WI38 (cell line): ENCODE data around the gene LAMA5.

Experiments used
- H3K4me3 ChIP-seq: 2 replicates; pipeline ENCODE4 v1.5.1; 2011; ENCODE audit warnings: low read depth, mild to moderate bottlenecking, control low read depth, low read length
- TF ChIP-seq, protein P1 (sequence below): IDR thresholded peaks from 2 replicates; pipeline ENCODE4 v1.5.1; 2012; ENCODE audit warnings: low read depth, mild to moderate bottlenecking, control low read depth, low read length

Gene LAMA5

GRCh38 chr20:62406635-62407176 lies 39.6 kb upstream of the LAMA5 start:
- TF ChIP-seq, protein P1, sequence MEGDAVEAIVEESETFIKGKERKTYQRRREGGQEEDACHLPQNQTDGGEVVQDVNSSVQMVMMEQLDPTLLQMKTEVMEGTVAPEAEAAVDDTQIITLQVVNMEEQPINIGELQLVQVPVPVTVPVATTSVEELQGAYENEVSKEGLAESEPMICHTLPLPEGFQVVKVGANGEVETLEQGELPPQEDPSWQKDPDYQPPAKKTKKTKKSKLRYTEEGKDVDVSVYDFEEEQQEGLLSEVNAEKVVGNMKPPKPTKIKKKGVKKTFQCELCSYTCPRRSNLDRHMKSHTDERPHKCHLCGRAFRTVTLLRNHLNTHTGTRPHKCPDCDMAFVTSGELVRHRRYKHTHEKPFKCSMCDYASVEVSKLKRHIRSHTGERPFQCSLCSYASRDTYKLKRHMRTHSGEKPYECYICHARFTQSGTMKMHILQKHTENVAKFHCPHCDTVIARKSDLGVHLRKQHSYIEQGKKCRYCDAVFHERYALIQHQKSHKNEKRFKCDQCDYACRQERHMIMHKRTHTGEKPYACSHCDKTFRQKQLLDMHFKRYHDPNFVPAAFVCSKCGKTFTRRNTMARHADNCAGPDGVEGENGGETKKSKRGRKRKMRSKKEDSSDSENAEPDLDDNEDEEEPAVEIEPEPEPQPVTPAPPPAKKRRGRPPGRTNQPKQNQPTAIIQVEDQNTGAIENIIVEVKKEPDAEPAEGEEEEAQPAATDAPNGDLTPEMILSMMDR, result no peak
- H3K4me3 ChIP-seq, result peak overlapping the region; percentile 72

DNA sequence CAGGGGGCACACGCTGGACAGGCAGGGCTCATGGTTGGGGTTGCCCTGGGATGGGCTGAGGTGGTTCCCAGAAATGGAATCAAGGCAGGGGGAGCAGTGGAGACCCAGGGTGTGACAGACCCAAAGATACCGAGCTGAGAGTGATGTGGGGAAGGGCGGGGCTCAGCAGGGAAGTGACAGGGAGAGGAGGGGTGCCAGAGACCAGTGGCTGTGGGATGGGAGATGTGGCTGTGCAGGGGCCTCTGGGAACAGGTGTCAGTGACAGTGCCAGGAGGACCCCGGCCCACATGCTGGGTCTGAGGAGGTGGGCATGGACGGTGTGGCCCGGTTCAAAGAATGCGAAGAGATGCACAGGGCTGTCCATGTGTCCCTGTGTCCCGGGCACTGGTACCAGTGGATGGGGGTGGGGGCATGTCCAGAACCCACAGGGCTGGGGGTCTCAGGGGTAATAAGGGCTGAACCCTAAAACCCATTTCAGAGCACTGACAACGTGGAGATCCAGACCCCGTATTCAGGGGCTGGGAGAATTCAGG lies 38.9 kb upstream of the LAMA5 start:
- TF ChIP-seq, protein P1, result no peak
- H3K4me3 ChIP-seq, result peak overlapping the region; percentile 72

DNA sequence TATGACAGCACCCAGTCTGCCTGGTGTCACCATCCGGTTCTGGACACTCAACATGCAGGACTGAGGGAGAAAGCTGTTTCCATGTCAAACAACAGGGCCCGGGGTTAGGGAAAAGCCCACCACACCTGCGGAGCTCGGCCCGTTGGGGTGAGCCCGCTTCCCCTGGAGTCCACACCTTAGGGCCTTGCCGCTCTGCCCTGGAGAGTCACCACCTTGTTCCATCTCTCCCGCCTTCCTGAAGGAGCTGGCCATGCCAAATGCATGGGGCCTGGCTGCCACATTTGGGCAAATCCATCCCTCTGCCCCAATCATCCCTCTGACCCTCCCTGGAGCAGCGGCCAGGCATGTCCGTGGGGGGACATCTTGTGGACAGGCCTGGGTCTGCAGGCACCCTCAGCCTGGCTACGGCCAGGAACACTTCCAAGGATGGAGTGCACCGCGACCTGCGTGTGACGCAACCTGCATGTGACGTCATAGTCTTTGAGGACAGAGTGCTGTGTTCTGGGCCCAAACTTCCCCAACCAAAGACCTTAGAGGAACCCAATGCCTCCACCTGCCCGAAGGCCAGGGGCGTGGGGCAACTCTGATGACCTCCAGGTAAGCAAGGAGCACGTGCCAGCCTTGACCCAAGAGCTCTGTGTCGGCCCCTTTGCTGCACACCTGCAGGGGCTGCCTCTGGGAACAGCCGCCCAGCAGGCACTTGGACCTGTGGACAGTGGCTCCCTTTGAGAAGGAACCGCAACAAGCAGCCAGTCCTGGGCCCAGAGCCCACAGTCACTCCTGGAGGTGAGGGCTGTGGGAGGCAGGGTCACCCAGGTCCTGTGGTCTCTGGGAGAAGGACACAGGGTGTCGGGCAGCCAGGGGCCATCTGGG lies 38.2 kb upstream of the LAMA5 start:
- TF ChIP-seq, protein P1, result peak; percentile 39; the same call in 1 of the 2 replicates
- no peak overlapping the region for H3K4me3 ChIP-seq

GRCh38 chr20:62404761-62405107 lies 37.6 kb upstream of the LAMA5 start:
- no peak overlapping the region for H3K4me3 ChIP-seq
- TF ChIP-seq, protein P1, result no peak

GRCh38 chr20:62404112-62404665 lies 37.1 kb upstream of the LAMA5 start:
- TF ChIP-seq, protein P1, result no peak
- H3K4me3 ChIP-seq, result no peak overlapping the region

DNA sequence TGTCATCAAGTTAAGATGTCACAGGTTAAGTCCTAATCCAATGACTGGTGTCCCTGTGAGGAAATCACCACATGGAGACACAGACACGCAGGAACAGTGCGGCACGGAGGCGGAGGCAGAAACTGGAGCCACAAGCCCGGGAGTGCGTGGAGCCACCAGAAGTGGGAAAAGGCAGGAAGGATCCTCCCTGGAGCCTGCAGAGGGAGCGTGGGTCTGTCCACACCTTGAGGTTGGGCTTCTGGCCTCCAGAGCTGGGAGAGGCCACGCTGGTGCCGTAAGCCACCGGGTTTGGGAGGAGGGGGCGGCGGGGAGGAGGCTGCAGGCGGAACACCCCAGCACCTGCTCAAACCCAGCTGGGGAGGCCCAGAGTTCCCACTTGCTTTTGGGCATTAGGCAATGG lies 36.2 kb upstream of the LAMA5 start:
- TF ChIP-seq, protein P1, result no peak
- H3K4me3 ChIP-seq, result no peak overlapping the region
